Thoracic aorta endothelial cell (primary cell): ENCODE data around the gene FAM171A1. TPM values are rescaled to one million over a fixed set of nuclear protein-coding genes. Genes with fewer than 3 reads are reported as not detected.

ENCODE experiments used
- small RNA-seq: library from RNA; depleted of rRNA; stranded (forward); fragments of <200 nt; gene quantifications from one replicate; pipeline ENCODE3, GENCODE V24; 2012
- total RNA-seq: library from RNA; depleted of rRNA; stranded (reverse); fragments of >200 nt; gene quantifications from 2 replicates; pipeline ENCODE4 v1.2.3, GENCODE V29; 2012

FAM171A1 gene
- 43.8 and 51.4 TPM in 2 replicates for total RNA-seq

DNA sequence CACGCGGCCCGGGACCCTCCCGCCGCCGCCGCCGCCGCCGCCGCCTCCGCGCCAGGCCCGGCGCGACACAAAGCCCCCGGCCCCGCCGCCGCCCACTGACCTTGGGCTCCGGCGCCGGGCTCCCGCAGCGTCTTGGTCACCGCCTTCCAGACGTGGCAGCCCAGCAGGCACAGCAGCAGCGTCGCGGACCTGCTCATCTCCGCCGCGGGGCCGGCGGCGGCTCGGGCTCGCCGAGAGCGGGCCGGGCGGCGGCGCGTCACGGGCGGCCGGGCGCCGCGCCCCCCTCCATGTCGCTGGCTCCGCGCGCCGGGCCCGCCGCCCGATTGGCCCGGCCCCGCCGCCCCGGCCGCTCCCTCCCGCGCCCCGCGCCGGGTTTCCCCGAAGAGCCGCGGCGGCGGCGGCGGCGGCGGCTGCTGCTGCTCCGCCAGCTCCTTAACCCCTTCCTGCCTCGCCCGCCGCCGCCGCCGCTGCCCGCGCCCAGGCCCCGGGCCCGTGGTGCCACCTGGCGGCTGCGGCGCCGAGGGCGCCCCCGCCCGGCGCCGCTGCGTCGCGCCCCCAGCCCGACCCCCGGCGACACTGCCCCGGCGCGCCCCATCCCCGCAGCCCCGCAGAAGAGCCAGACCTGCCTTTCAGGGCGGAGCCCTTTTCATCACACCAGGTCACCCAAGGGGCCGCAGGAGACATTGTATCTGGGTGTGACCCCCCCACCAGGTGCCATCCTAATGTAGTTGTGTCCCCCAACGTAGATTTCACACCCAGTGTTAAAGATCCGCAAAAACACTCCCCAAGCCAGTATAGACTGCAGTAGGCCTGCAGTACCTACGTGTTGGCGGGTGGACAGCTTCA, at the start of gene FAM171A1:
Gene FAM171A1 (minus strand): TSS at position 434 of the 846 bp plus-strand sequence. CDS start 237 bp downstream, at position 197.

DNA sequence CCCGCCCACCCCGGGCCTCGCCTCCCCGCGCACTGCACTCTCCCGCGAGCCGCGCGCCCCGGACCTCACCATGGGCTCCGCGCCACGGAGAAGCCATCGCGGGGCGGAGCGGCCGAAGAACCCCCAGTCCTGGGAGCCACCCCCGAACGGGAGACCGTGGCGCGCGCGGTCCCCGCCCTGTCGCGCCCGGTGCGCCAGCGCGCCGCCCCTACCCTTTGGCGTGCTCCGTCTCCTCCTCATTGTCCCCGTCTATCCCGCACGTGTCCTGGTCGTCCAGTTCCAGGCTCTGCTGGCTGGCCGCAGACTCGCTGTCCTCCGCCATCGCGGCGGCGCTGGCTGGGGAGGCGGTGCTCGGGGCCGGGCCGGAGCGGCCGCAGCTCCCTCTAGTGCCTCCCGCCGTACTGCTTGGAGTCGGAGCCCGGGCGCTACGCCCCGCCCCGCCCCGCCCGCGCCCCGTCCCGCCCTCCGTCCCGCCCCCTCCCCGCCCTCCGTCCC, 202.8 kb downstream of the FAM171A1 start, which contains the start of gene NMT2:
Gene NMT2 (minus strand): TSS at position 403 of the 495 bp plus-strand sequence. CDS start 81 bp downstream, at position 322.

Small RNA genes lying within 50 kb of the gene (small RNA-seq; reads per million reads assigned to genes)
- gene AL590365.1 = not detected

Other genes with a start within 250 kb of the FAM171A1 start
- gene NMT2, start 202.6 kb downstream of the FAM171A1 start, total RNA-seq = 67.0 and 76.2 TPM in 2 replicates